Stimulated activated CD8-positive, alpha-beta memory T cell treated with anti-CD3 and anti-CD28 coated beads, Interleukin-15, amount 100 ng/mL, for 24 hours (primary cell): ENCODE results near the gene MTERF4.

Experiments
- DNase-seq: peaks from one replicate; pipeline ENCODE4 v3.0.0-alpha.2; 2020; ENCODE audit warnings: low read depth

MTERF4 gene

GRCh38 chr2:241102239-241102803, at the start of gene MTERF4:
Gene MTERF4 (minus strand): TSS chr2:241102287. CDS start chr2:241102273, 14 bp downstream.
- peak; percentile 78 for DNase-seq

- DNase-seq = no peak
These were observed 48.8 kb upstream of the MTERF4 start for GRCh38 chr2:241150660-241151530.

GRCh38 chr2:241149925-241150659, 48.0 kb upstream of the MTERF4 start, which contains the start of gene PPP1R7:
Gene PPP1R7 (plus strand): TSS chr2:241150467. CDS start chr2:241150496, 29 bp downstream.
- peak; percentile 90 for DNase-seq

GRCh38 chr2:241149675-241149924, 47.5 kb upstream of the MTERF4 start:
- no peak for DNase-seq

- peak; percentile 55 for DNase-seq
These were observed 47.0 kb upstream of the MTERF4 start, which contains the start of gene PASK for GRCh38 chr2:241148891-241149674. Gene PASK (minus strand): TSS chr2:241149472. CDS start chr2:241143032, 6,440 bp downstream.

- DNase-seq = no peak
These were observed 46.2 kb upstream of the MTERF4 start for GRCh38 chr2:241148239-241148638.

- DNase-seq = no peak
These were observed 45.2 kb upstream of the MTERF4 start for GRCh38 chr2:241147336-241147735.

GRCh38 chr2:241146286-241146685, 44.2 kb upstream of the MTERF4 start:
- DNase-seq = no peak

GRCh38 chr2:241142593-241142992, 40.5 kb upstream of the MTERF4 start:
- DNase-seq = no peak

- DNase-seq = no peak
These were observed 40.0 kb upstream of the MTERF4 start for GRCh38 chr2:241142063-241142462.

GRCh38 chr2:241141214-241141770, 39.2 kb upstream of the MTERF4 start:
- DNase-seq = no peak

GRCh38 chr2:241140445-241140840, 38.4 kb upstream of the MTERF4 start:
- DNase-seq = no peak

GRCh38 chr2:241139531-241140444, 37.7 kb upstream of the MTERF4 start:
- no peak for DNase-seq

- no peak for DNase-seq
These were observed 36.4 kb upstream of the MTERF4 start for GRCh38 chr2:241138471-241138870.

GRCh38 chr2:241137276-241138190, 35.4 kb upstream of the MTERF4 start:
- no peak for DNase-seq

- DNase-seq = no peak
These were observed 34.7 kb upstream of the MTERF4 start for GRCh38 chr2:241136661-241137260.

- DNase-seq = no peak
These were observed 34.1 kb upstream of the MTERF4 start for GRCh38 chr2:241136191-241136590.

GRCh38 chr2:241135737-241136136, 33.6 kb upstream of the MTERF4 start:
- DNase-seq = no peak

- DNase-seq = no peak
These were observed 32.6 kb upstream of the MTERF4 start for GRCh38 chr2:241134711-241135110.
